SK-N-SH treated with all-trans-retinoic acid at 6 μM for 48 hours (cell line): ENCODE measurements around the gene OPA1.

ENCODE experiments used
- BACH2 ChIP-seq: fragments of 250-450 bp; sonication (Bioruptor Pico); IDR thresholded peaks from 2 replicates; pipeline ENCODE4 v1.9.0; 2021; ENCODE audit warnings: mild to moderate bottlenecking, borderline replicate concordance
- GLIS3 ChIP-seq: fragments of 250-450 bp; sonication (Bioruptor Pico); IDR thresholded peaks from 2 replicates; pipeline ENCODE4 v1.5.0; 2020; ENCODE audit warnings: mild to moderate bottlenecking, moderate library complexity

DNA sequence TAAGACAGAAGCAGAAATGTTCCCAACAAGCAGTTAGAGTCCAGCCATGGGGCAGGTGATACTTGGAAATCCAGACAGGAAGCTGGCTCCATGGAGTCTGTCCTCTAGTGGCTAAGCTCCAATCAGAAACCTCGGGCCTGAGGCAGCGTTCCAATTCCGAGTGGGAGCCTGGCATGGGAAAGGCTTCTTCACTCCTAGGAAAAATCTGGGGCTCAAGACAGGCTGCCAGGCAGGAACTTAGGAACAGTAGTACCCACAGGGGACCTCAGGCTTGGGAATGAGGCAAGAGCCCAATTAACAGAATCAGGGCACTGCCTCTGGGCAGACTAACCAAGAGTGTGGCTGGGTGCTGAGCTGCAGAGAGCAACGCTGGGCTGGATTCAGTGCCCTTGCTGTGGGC lies 32.1 kb upstream of the OPA1 start:
- TF ChIP-seq BACH2 (CRISPR knock-in tag) (no peak), GLIS3 (no peak)
